Measurements from ENCODE around the gene E2F2.

DNA sequence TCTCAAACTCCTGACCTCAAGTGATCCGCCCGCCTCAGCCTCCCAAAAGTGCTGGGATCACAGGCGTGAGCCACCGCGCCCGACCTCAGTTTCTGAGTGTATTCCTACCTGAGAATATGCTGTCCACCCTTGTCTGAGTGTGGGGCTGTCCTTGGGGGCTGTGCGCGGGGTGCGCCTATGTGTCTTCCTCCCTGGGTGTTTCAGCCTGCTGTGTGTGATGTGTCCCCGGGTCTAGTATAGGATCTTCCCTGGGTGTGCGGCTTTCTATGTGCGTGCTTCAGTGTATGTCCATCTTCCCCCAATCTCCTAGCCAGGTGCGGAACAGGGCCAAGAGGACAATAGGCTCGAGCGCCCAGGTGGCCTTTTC, 36.6 kb upstream of the E2F2 start:
- TF ChIP-seq POLR2A (IDR thresholded peaks at IDR 0.05): no peak
- TF ChIP-seq, protein P1, sequence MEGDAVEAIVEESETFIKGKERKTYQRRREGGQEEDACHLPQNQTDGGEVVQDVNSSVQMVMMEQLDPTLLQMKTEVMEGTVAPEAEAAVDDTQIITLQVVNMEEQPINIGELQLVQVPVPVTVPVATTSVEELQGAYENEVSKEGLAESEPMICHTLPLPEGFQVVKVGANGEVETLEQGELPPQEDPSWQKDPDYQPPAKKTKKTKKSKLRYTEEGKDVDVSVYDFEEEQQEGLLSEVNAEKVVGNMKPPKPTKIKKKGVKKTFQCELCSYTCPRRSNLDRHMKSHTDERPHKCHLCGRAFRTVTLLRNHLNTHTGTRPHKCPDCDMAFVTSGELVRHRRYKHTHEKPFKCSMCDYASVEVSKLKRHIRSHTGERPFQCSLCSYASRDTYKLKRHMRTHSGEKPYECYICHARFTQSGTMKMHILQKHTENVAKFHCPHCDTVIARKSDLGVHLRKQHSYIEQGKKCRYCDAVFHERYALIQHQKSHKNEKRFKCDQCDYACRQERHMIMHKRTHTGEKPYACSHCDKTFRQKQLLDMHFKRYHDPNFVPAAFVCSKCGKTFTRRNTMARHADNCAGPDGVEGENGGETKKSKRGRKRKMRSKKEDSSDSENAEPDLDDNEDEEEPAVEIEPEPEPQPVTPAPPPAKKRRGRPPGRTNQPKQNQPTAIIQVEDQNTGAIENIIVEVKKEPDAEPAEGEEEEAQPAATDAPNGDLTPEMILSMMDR (IDR thresholded peaks at IDR 0.05): no peak

Measured in heart left ventricle (tissue), 13 donors.